ENCODE results near the gene NTF3.

The NTF3 gene

DNA sequence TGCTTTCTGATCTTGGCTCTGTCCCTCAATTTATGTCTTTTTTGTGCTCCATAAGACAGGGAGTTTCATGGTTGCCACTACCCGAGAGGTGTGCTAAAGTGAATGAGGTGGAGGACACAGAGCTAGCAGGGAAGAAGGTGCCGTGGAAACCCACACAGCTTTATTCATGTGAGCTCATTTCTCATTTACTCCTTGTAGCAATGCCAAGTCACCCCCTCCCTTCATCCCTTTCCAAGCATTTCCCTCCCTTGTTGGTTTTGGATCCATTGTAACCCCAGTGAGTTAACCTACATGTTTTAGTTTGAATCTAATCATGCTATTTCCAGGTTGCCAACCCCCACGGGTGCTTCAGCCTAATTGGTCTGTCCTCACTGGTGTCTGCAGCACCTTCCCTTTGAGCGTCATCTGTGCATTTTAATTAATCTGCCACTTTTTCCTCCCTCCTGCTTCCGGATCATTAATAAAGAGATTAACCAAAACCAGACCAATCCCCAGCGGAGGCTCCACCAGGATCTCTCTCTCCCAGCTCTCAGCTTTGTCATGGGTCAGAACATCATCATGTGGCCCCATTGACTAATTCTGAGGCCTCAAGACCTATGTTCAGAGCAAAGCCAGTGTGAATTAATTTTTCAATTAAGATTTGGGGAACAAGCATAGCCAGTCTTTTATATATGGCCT, 56.2 kb downstream of the NTF3 start:
- DNase-seq (ENCODE audit: low read depth, low spot score) = no peak

DNA sequence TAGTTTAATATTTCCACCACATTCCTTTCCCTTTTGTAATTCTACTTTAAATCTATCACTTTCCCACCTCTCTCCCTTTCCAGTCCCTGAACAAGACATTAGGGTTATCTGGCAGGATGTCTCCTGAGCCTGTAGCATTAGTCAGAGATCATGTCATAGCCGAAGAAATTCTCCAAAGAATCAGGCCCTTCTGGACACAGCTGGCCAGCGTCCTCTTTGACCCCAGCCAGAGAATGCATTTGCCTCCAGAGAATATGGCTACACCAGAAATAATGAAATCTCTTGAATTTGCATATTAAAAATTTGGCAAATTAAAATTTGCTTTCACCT, 56.7 kb downstream of the NTF3 start:
- DNase-seq (ENCODE audit: low read depth, low spot score) = no peak

DNA sequence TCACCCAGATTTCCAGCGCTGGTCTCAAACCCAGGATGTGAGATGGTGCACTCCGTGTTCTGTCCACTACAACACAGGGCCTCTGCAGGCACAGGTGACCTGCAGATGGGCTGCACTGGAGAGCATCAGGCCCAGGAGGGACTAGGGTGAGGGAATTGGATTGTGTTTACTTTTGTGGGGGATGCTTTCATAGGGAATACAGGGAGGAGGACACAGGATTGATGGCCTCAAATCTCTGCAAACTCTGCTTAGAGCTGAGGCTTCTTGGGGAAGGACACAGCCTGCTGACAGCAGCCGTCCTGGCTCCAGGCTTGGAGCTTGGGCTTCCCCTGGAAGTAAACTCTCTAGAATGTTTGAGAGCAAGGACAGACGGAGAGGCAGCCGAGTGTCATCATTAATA, 57.1 kb downstream of the NTF3 start:
- DNase-seq (ENCODE audit: low read depth, low spot score) = no peak

DNA sequence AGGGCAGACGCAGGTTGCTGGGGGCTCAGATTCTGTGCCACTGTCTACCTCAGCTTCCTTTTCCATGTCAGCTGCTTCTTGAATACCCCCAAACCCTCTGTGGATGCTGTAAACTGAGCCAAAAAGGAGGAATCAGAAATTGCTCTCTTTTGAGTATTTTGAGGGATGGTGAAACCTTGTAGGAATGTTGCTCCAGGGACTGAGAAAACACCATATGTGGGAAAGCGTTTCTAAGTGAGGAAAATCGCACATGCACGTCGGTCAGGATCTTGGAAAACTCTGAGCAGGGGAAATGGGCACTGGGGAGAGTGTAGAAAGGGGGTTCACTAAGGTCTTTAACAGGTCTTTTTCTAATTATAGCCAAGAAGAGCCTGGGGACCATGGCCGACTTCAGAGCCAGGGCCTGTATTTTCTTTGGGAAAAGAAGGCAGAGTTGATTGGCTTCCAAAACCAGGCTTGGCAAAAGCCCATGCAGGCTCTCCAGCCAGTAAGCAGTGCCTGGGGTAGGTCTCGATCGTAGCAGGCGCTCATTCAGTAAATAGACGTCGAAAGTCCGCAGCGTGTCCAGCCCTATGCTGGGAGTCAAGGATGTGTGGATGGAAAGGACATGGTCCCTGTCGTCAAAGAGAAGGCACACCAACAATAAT, 58.0 kb downstream of the NTF3 start:
- DNase-seq (ENCODE audit: low read depth, low spot score) = no peak

DNA sequence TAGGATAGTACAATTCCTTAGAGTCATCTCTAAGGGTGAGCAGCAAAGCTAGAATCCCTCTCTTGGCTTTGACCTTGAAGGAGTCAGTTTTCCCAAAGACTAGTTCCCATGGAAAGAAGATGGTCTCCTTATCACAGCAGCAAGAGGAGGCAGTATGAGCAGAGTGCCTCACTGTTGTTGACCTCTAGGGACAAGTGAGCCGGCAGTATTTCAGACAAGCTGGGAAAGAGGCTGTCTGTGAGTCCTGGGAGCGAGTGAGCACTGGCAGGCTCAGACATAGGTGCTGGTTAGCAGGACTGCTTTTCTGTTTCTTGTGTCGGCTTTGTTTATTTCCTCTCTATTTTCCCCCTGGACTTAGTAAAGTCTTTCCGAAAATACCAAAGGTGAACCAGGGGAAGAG, 60.7 kb downstream of the NTF3 start:
- no peak for DNase-seq (ENCODE audit: low read depth, low spot score)

DNA sequence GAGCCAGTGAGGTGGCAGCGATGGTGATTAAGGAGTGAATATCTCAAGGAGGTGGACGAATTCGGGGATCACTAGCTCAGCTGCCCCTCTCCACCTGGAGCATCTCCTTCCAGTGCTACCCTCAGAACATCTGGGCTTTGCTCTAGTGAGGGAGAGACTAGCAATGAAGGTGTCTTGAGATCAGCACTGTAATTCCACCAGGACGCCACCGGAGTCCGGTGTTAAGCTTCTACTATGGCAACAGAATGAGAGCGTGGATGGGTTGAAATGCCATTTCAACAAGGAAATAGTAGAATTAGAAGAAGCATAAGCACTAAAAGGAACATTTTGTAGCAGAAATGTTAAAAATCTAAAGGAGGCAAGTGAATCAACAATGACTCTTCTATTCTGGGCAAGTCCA, 61.1 kb downstream of the NTF3 start:
- no peak for DNase-seq (ENCODE audit: low read depth, low spot score)

DNA sequence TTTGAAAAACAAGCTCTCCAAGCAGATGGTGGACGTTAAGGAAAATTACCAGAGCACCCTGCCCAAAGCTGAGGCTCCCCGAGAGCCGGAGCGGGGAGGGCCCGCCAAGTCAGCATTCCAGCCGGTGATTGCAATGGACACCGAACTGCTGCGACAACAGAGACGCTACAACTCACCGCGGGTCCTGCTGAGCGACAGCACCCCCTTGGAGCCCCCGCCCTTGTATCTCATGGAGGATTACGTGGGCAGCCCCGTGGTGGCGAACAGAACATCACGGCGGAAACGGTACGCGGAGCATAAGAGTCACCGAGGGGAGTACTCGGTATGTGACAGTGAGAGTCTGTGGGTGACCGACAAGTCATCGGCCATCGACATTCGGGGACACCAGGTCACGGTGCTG, 62.4 kb downstream of the NTF3 start:
- no peak for DNase-seq (ENCODE audit: low read depth, low spot score)

DNA sequence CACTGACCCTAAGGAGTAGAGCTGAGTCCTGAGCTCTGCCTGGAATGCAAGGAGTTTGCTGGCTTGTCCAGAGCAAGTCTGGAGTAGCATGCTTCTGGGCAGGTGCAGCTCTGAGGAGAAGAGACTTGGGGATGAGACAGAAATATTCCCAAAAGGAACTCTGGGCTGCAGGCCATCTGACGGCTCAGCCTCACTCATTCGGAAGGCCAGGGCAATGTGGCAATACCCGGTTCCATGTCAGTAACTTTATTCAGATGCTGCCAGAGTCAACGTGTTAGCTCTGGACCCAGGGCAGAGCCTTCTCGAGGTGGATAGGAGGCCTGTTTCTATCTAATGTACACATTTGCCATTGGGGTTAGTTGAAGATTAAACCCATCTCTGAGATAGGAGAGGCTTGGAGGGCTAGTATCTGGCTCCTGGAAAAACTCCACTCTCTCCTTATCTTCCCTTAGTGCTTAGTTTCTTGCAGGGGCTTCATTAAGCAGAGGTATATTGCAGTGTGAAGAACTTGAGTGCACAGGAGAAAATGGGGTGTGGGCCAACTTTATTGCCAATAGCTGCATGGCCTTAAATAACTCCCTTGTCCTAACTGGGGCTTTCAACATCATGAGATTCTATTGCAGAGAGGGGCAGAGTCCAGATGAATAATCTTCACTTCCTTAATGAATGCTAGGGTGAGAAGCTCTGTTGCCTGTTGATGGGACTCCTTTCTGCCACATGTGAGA, 65.6 kb downstream of the NTF3 start:
- DNase-seq (ENCODE audit: low read depth, low spot score) = no peak

DNA sequence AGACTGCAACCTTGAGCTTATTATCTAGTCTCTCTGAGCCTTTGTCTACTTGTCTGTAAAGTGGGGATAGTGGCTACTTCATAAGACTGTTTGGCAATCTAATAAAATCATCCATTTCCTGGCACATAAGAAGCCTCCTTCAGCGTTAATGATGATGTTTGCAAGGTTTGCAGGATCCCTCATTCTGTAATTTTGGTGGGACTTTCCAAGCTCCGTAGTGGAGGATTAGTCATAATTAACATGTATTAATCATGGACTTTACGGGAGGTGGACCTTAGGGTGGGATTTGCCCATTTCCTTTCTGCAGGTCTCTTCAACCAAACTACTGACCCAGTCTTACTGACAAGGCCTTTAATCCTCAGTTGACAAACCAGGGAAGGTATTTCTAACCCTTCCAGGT, 66.2 kb downstream of the NTF3 start:
- DNase-seq (ENCODE audit: low read depth, low spot score) = no peak

DNA sequence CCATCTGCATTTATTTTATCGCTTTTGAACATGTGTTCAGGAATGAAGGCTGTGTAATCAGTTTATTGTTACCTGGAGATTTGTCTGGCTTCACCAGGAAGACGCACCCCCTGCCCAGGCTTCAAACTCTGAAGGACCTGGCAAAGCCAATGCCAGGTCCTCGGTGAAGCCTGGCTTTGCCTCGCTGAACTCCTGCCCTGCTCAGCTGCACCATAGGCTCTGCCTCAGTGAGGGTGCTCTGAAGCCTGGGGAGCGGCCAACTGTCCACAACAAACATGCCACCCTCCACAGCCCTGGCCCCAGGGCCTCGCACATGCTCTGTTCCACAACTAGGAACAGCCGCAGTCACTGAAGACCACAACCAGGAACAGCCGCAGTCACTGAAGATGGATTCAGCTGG, 66.9 kb downstream of the NTF3 start:
- DNase-seq (ENCODE audit: low read depth, low spot score) = no peak

DNA sequence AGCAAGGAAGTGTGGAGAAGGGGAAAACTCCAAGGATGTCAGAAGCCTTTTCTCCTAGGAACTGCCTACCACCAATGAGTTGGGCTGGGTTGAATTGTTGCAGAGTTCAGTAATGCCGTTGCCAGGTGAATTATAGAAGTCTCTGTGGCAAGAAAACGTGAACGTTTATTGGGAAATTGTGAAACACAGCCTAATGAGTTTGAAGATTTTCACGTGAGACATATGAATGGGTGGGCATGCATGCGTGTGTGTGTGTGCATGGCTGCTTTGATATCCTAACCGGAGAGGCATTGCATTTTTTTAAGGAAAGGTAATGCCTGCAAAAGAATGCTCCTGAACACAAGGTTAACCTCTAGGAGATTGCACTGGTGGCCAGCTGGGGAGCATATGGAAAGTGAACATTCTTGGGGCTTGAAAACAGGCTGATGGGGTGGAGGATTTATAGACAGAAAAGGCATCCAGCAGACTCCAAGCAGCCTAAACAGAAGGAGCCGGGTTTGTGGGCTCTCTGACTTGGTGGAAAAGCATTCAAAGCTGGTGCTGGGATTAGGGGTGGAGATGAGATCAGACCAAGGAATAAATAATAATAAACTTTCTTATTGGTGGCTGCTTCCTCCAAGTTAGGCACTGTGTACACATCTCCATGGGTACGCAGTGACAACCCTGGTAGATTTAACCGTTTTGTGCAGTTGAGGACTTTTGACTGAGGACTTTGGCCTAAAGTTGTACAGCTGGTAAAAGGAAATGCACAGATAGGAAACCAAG, 67.8 kb downstream of the NTF3 start:
- DNase-seq (ENCODE audit: low read depth, low spot score) = no peak

DNA sequence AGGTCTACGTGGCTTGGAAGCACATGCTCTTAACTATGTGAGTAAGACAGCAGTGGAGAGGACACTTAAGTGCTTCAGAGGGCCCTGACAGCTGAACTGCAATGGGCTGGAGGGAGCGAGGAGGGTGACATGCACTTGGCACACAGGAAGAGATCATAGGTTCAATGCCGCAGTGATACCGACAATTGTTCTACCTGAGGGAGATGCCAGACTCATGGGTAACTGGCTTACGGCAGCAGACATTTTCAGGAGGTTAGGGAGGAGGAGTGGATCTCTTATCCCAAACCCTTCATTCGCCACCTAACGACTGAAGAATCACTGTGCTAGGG, 68.4 kb downstream of the NTF3 start:
- no peak for DNase-seq (ENCODE audit: low read depth, low spot score)

DNA sequence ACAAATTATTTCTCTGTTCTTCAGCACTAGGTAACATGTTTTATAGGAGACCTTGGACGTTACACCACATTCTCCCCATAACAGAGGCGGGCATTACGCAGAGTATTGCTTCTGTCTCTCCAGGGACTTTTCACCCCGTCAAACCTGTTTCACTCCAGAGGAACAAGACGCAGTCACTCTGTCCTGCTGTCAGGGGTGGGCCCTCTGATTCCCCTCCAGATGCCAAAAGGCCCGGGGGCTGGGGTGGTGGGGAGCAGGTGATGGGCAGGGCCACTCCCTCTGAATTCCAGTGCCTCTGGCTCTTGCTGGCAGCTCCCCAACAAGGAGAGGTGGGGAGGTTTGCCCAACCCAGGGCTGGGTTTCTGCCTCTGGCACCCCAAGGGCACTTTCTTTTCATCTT, 71.9 kb downstream of the NTF3 start:
- no peak for DNase-seq (ENCODE audit: low read depth, low spot score)

DNA sequence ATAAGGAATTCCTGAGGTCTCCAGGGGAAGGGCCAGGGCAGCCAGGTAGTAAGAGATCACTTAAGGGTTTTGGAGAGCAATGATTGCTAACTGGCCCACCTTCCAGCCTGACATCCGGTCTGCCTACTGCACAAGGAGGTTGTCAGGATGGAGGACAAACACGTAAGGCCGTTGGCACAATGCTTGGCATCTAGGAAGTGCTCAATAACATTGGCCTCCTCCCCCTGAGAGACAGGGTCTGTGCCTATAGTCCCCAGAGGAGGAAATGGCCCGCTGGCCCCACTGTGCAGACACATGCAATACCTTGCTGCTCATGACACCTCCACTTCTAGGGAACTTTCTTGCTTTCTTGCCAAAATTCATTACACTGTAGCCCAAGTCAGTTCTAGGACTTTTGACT, 73.2 kb downstream of the NTF3 start:
- no peak for DNase-seq (ENCODE audit: low read depth, low spot score)

DNA sequence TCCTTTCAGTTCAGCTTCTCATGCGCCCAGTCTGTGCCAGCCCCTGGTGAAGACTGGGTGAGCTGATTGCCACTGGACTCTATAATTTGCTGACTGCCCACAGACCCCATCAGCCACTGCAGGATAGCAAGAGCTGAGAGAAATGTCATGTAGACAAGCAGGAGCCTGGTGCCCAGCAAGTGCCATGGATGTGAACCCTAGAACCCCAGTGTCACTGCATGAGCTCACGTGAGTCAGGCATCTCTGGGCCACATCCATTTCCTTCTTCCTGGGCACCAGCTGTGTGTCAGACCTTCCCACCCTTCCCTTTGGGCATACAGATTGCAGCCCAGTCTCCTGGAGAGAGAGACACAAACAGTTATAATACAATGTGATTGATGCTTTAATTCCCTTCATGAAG, 73.8 kb downstream of the NTF3 start:
- no peak for DNase-seq (ENCODE audit: low read depth, low spot score)

DNA sequence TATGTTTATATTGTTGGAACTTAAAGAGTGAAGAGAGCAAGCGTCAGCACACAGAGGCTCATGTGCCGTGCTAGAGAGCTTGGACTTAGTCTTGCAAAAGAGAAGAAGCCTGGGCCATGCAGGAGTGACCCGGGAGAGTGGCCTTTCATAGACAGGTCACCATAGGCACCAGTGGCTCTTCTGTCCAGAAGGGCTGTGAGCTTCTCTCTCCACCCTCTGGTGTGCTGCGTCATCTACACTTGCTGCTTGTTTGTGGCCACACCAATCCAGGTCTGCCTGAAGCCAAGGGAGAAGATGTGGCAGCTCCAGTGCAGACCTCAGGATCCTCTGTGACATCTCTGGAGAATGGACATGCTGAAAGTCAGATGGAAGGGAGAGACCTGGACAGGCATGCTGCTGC, 74.4 kb downstream of the NTF3 start:
- DNase-seq (ENCODE audit: low read depth, low spot score) = no peak

DNA sequence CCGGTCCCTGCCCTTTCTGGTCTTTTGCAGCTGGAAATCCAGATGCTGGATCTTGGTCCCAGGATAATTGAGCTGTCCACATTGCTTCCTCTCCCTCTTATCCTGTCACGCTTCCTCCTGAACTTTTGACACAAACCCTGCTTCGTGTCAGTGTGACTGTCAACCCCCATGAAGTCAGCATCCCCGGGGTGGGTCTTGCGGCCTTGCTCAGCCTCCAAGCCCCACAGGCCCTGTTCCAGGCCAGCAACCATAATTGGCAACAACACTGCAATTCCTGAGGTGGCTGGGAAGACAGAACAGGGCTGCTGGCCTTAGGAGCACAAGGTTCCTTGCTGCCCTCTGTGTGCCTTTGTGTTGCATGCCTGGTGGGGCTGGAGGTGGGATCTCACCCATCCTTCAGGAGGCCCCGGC, 74.9 kb downstream of the NTF3 start:
- no peak for DNase-seq (ENCODE audit: low read depth, low spot score)

DNA sequence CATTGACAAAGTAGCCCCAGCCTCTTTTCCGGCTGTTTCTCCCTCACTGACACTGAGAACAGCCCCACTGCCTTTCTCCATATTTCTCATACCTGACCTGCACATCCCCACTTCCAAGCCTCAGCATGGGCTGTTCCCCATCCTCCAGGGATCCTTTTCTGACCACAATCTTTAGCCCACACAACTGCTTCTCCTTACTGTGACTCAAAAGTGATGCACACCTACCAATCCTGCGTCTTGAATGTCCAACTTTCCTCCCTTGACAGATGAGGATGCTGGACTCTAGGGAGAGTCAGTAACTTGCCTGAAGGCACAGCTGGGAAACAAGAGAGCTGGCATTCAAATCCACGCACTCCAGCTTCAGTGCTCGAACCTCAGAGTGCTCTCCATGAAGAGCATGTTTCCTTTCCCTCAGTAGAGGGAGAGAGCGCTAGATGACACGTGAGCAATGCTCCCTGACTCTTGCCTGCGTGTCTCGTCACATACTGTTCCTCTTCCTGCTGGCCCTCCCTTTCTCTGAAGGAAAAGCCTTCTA, 75.6 kb downstream of the NTF3 start:
- DNase-seq (ENCODE audit: low read depth, low spot score) = no peak

DNA sequence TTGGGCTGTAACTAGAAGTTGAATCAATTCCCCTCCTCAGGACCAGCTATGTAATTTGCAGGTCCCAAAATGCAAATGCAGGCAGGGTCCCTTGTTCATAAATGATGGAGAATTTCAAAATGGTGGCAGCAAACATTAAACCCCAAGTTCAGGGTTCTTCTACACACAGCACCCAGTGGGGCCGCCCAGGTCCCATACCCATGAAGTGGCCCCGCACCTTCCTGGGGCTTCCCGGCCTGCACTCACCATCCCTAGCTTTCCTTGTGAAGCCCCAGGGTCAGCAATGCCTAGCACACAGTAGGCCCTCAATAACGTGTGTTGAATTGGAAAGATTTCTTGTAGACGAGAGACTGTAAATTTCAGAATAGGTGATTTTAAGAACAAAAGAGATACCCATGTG, 76.0 kb downstream of the NTF3 start:
- DNase-seq (ENCODE audit: low read depth, low spot score) = no peak

DNA sequence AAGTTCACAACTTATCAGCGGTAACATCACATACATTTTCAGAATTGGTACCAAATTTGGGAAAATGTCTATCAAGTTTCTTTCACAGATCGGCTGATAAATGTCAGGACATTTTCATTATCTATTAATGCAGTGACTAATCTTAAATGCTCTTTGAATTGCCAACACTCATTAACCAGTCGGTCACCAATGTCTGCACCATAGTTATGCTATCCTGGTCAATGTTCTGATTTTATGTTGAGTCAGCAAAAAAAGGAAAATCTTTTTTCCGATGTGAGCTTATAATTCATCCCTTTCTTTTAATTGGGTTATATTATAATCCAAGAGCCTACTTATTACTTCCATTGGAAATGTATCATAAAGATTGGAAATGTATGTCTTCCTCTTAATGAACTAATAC, 77.2 kb downstream of the NTF3 start:
- no peak for DNase-seq (ENCODE audit: low read depth, low spot score)

DNA sequence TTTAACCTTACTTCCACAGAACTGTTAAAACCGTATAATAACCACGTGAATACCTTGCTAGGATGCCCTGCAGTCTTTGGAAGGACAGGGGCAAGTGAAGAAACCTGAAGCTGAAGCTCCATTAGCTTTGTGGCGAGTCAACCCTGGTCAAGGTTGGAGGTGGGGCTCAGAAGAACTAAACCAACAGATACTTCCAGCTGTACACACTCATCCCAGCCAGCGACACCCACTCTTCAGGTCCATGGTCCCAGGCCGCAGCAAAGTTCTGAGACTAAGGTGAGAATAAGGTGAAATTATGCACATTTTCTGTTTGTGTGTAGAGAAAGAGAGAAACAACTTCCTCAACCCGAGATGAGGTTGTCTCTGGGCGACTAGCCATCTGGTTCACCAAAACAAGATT, 77.6 kb downstream of the NTF3 start:
- no peak for DNase-seq (ENCODE audit: low read depth, low spot score)

DNA sequence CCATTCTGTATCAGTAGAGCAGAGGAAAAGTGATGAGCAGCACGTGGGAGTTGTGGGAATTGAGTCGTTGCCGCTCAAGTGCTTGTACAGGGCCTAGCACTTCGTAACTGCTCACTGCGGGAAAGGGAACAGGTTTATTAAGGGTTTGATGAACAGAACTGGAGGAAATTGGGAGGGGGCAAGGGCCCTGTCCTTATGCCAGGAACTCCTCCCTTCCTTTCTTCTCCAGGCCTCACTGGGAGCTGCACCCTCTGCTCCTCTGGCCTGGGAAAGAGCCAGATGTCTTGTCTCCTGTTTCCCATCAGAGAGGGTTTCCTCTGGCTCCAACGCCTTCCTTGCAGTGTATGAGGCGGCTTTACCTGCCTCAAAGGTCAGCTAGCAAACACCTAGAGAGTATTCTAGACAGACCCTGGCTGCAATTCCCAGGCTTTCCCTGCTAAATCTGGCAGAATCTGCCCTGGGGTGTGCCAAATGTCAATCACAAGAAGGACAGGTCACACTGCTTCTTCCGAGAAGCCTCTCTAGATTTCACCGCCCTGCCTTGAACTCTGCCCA, 78.4 kb downstream of the NTF3 start:
- DNase-seq (ENCODE audit: low read depth, low spot score) = no peak

All from brain pericyte (primary cell).